Stimulated activated CD4-positive, alpha-beta T cell treated with anti-CD3 and anti-CD28 coated beads, Interleukin-2, amount 100 ng/mL, for 24 hours (primary cell): Measurements from ENCODE around the gene DNAJC18.
"Not testable (repeated sequence)": the region's sequence is repeated elsewhere in the genome, so short reads cannot be mapped to it uniquely, and the experiment has no call there.

Source experiments
- DNase-seq, 2 donors: peaks; one replicate each; pipeline ENCODE4 v3.0.0-alpha.2; 2020

DNAJC18 gene

DNA sequence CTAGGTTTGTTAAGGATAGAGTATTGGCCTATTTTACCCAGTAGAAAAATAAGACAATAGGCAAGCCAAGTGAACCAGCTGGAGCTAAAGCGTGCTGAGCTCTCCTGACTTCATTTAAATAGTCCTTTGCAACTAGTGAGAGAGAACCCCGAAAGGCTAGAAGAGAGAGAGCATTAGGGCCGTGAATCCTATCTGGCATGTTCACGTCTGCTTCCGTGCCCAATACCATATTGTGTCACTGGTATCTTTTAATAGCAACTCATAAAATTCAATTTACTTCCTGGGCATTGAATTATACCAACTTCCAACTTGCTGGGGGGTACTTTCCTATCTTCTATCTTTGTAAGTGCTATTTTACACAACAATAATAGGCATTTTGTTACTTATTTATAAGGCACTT is 13.8 kb downstream of the DNAJC18 start:
- DNase-seq = no peak

DNA sequence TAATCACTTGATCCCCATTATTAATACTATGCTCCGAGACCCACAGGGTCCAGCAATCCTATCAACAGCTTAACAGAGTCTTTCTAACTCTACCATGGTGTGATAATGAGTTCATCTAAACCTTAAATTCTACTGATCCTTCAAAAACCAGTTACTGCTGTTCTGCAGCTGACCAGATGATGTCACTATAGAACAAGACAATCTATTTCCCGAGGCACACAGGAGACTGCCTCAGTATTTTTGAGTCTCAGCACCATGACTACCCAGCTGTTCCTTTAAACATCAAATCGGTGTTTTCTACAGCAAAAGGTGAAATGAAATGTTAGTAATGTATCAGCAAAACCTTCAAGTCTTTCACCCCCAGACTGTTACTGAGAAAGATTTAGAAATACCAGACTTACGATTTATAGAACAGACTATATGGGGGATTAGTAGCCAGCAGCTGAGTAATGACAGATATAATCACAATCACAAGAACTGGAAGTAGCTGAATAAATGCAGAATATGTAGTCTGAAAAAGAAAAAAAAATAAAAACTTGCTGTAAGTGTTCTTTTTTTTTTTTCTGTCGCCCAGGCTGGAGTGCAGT is 16.9 kb downstream of the DNAJC18 start:
- peak in 1 of 2 donors; percentile 58 for DNase-seq

DNA sequence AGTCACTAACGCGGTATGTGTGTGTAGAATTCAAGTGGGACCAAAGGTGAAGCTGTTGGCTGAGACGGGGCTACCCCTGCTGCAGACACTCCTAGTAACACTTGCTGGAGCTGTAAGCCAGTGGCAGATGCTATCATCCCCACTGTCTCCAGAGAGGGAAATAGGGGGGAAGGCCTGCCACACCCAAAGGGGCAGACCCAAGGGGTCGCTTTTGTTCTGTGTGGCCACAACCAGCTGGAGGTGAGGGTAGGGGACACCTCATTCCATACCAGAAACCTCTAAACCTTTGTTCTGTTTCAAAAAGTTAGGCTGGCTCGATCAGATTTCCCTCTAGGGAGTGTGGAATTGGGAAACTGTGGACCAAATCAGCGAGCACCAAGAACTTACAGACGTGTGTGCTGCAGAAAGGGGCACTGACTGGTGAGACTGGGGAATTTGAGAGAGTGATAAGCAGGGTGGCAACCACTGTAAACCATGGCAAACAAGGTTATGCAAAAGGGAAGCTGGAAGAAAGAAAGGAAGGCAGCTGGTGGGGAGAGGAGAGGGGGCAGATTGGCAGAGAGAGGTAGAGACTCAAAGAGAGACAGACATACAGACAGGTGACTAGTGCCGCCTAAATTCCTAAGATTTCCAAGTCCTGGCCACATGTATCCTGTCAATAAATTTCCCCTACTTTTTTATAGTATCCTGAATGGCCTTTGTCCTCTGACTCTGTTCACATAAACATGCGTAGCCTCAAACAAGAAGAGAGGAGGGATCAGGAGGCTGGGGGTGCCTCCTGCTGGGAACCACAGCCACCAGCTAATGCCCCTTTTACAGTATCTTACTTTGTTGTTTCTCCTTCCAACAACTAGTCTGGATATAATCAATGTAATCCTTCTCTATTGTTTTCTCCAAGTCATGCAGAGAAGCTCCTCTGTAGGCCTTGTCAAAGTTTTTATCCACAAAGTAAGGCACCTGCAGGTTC is 19.8 kb downstream of the DNAJC18 start:
- no peak for DNase-seq

DNA sequence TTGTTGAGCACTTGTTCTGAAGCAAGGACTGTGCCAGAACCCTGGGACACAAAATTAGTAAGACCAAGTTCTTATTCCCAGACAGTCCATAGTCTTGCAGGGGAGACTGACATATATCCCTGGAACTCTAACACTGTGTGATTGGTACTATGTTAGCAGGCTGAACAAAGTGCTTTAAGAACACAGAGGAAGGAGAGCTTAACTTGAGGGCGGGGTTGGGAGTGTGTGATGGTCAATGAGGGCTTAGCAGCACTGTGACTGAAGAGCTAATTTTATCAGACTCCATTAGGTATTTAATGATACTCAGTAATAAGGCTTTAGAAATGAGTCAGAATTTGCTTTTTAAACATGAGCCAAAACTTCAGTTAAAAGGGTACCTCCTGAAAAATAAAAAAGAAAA is 20.5 kb downstream of the DNAJC18 start:
- DNase-seq = no peak

DNA sequence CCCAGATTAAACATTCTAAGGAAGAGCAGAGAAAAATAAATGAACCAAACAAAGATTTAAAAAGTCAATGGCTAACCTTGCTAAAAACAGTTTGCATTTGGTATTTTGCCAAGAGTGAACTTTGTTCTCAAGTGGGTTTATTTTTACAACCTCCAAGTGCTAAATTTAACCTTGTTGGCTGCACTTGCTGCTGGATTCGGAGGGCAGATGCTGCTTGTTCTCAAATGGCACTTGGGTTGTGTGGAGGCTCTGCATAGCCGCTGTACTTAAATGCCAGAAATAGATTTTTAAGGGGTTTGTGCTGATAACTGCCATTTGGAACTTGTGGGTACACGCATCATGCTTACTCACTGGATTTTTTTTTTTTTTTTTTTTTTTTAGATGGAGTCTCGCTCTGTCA is 22.1 kb downstream of the DNAJC18 start:
- DNase-seq = no peak

DNA sequence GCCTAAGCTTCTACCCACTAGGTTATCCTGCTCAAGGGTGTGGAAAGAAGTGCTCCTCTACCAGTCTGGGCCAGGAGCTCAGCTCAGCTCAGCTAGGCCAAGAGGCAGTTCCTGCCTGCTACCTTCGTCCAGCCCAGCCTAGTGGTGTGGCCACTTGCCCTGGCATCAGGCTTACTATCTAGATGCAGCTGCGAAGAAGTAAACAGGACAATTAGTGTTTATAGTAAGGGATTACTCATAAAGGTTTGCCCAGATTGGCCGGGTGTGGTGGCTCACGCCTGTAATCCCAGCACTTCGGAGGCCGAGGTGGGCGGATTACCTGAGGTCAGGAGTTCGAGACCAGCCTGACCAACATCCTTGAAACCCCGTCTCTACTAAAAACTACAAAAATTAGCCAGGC is 22.7 kb downstream of the DNAJC18 start:
- no peak for DNase-seq

DNA sequence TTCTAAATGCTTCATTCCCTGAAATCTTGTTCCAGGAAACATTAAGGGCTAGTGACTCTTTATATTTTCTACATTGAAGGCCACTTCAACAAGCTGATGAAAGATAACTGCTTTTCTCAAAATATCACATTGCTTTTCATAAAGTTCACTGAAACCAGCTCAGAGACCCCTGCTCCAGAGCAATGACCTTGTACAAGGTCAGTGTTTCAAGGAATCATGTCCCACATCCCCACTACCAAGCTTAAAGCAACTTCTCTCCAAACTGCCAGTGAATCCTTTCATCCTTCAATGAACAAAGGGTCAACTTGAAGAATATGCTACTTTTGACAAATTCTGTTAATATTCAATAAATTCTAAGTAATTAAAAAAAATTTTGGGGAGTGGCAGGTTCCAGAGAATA is 23.5 kb downstream of the DNAJC18 start:
- DNase-seq = no peak

DNA sequence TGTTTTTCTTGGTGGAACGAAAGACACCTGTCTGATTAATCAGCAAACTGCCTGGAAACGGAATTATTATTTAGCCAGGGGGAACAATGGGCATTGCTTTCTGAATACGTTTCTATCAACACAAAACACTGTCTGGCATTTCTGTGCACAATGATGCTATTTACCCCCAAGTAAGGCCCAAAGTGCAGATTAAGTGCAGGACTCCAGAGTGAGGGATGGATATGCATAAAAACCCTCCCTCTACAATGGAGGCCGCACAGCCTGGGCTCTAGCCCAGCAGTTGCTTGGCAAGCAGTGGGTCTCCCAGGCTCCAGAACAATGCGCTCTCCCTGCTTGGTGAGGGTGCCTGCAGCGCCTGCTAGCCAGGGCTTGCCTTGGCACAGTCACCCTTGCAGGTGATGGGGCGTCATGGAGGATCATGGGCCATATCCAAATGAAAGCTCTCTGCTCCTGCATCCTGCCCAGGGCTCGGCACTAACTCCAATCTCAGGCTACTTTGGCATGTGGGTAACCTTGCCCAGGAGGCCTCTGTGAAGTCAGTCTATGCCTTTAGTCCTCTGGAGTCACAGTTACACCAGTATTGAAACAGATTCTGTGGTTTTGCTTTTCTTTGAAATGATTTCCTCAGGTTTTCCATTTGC is 24.0 kb downstream of the DNAJC18 start:
- no peak for DNase-seq

DNA sequence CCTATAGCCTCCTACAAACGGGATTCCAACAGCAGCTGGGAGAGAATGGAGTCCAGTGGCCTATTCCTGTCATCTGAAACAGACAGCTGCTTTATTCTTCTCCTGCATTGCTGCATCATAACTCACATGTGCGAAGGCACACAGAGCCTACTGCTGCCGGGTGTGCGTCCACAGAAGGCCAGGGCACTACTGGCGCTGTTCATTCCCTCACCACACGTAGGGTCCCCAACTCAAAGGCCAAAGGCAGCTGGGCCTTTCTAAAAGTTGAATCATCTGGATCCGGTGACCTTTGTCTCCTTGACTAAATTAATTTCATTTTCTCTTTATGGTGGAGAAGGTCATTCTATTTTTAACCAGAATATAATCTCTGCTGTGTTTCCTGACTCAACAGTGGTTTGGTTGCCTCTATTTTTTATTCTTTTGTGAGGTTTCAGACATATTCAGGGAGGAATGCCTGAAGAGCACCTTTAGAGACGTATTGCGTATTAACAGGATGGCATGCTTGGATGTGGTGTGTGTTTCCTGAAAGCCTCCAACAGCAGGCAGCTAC is 24.7 kb downstream of the DNAJC18 start:
- DNase-seq = no peak

DNA sequence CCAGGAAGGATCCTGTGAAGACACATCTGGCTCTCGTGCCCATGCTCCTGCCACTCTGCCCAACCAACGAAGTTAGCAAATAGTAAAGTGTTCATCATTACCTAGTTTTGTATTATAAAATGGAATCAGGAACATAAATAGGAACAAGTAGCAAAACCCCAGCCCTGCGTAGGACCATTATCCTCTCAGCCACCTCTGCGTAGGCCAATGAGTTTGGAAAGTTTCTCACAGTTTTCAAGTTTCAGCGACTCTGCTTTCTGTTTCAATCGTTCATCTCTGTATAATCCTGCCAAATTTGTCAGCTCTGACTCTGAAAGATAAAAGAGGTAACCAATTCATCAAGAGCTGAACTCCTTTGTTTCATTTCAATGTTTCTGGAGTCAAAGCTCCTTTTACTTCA is 25.4 kb downstream of the DNAJC18 start:
- DNase-seq = no peak

DNA sequence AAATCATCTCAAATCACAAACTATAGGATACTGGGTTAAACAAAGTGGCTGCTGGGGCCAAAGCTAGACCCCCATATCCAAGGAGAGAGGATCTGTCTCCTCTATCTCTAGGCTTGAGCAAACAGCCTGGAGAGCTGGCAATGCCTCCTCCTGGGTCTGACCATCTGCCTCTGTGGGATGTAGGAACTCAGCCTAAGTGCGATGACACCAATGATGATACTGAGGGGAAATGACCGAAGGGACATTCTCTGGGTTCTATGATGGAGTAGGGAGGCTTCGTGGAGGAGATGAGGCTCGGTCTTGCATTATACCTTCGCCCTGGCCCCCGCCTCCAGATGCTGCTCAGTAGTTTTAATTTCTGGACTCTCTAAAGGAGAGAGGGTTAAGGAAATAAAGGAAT is 26.2 kb downstream of the DNAJC18 start:
- no peak for DNase-seq

DNA sequence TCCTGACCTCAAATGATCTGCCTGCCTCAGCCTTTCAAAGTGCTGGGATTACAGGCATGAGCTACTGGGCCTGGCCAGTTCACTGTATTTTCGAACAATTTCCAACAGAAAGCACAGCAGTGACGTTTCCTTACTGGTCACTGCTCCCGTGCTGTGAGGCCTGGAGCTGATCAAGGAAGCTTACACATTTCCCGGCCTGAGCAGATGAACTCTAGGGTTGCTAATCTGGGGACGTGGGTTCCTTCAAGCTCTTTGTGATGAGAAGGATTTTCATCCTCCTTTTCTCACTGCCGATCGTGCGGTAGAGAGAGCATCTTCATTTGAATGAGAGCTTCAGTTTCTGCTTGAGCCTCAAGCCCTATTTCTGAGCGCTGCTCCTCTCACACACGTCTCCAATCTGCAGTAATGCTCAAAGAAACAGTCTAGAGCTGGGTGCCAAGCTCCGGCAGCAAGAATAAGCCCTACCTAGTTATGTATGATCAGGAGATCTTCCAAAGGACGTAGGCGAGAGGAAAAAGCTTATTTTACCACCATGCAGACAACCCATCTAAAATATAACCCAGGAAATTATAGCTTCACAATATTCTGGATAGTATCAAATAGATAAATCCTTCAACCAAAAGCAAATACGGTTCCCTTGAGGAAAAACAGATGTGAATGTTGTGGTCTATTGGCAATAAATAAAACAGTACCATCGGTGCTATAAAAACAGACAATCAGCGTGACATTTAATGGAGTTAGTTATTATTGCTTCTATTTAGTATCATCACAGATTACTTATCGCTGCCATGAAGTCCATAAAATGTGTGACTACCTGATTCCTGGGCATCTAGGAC is 28.1 kb downstream of the DNAJC18 start:
- DNase-seq = no peak

DNA sequence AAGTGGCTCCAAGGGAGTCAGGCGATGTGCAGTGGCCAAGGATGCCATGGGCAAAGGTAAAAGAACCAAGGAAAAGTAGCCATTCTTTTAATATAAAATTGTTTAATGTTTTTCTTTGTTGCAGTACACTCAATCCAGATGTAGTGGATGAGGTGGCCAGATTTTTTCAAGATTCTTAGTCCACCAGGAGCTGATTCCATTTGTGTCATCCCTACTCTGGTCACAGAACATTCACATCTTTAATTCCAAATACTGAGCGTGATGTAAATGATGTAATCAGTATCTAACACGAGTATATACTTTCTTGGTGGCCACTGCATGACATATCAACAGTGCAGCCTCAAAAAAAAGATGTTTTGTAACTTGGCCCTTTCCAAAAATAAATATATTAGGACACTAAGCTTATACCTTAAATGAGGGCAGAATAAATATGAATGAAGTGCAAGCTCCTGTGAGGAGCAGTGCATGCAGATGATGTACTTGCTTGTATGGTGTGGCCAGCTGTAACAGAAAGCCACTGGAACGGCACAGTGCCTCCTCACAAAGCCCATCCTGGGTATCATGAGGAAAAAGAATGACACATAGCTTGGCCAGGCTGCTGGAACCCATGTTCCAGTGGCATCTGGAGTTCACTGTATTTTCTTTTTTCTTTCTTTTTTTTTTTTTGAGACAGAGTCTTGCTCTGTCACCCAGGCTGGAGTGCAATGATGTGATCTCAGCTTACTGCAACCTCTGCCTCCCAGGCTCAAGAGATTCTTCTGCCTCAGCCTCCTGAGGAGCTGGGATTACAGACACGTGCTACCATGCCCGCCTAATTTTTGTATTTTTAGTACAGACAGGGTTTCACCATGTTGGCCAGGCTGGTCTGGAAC is 29.0 kb downstream of the DNAJC18 start:
- no peak for DNase-seq

DNA sequence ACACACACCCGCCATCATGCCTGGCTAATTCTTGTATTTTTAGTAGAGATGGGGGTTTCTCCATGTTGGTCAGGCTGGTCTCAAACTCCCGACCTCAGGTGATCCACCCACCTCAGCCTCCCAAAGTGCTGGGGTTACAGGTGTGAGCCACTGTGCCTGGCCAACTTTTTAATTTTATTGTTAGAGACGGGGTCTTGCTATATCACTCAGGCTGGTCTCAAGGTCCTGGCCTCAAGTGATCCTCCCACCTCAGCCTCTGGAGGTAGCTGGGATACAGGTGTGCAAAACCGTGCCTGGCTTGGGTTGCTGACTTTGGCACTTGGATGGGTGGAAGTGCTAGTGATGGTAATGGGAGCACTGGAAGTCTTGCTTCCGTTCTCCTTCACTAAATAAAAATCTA is 30.2 kb downstream of the DNAJC18 start:
- DNase-seq = not testable (repeated sequence)

DNA sequence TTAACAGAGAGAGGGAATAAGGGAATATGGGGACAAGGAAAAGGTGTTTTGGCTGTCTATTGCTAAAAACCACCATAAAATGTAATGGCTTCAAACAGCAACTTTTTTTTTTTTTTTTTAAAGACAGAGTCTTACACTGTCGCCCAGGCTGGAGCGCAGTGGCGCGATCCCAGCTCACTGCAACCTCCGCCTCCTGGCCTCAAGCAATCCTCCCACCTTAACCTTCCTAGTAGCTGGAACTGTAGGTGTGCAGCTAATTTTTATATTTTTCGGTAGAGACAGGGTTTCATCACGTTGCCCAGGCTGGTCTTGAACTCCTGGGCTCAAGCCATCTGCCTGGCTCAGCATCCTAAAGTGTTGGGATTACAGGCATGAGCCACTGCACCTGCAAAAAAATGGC is 31.1 kb downstream of the DNAJC18 start:
- DNase-seq = no peak

DNA sequence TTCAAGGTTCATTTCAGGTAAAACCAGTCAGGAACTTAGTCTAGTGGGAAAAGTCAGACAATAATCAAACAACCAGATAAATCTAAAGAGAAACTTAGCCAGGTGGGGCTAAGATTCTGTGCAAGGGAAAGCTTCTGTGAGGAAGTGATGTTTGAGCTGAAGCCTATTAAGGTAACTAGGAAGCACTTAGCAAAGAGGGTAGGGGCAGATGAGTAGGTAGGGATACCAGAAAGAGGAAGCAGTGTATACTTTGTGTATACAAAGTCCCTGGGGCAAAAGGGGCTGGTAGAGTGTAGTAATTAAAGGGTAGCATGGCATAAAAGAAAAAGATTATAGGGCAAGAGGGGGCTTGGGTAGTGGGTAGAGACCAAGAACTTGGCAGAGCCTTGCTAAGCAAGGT is 31.8 kb downstream of the DNAJC18 start:
- DNase-seq = no peak

DNA sequence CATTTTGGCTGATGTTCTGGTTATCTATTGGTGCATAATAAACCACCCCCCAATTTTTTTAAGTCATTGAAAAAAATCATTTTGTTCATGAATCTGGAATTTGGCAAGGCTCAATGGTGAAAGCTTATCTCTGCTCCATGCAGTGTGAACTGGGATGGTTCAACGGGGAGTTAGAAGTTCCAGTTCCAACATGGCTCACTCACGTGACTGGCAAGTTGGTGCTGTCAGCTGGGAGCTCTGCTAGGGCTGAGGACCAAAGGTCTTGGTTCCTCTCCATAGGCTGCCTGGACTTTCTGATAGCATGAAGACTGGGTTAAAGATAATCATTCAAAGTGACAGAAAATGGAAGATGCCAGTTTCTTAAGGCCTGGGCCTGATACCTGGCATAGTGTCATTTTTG is 32.4 kb downstream of the DNAJC18 start:
- DNase-seq = no peak

DNA sequence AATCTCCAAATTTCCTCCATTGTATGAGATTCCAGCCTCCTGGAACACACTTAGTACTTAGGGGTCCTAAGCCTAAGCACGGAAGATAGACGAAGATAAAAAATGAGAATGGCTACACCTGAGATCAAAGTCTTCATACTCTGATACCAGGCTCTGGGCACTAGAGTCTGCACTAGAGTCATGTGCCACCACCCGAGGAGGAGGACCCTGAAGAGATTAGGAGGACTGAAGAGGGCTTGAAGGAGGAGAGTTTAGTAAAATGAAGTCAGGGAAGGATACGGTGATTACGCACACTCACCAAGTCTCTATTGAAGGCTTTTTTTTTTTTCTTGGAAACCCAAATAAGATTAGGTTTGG is 34.9 kb downstream of the DNAJC18 start:
- no peak for DNase-seq

DNA sequence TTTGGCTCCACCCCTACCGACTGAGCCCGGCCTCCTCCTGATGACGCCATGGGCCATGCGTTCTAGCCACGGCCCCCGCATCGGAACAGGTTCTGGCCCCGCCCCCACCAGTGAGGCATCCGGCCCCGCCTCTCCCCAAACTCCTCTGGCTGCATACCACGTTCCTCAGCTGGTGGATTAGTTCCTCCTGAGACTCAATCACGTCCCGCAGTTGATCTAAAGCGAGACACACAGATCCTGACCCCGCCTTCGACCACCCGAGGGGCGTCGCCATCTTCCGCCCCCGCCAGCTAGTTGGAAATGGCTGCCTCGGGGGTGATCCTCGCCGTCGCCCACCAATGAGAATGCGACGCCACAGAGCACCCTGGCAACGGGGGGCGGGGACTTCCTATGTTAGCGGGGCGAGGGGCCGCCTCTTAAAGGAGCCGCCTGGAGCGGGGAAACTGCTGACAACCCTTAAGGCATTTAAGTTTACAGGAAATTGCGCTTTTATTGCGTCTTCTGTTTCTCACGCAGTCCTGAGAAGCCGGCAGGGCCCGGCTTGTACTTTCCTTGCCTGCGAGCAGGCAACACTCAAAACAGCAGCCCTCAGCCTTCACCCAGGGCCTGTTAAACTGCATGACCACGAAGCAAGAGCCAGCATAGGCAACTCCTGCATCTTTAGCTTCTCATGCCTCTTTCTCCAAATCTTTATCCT is 35.4 kb downstream of the DNAJC18 start, which contains the start of gene SPATA24:
Gene SPATA24 (minus strand): TSS at position 303 of the 697 bp plus-strand sequence. CDS start 29 bp downstream, at position 274.
- peak; percentile 99 for DNase-seq

DNA sequence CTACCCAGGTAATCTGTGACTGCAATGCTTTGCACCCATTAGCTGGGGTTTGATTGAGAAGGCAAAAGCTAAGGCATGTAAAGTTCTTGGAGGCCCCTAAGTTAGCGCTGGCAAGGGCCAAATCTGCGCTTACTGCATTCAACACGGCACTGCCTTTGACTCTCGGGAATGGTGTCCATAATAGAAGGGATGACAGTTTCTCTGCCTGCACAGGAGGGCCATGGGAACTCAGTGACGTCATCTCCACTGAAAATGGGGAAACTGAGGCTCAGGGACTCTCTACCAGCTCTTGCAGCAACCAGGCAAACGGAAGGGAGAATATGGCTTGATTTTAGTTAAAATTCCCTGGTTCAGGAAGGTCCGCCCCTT is 35.9 kb downstream of the DNAJC18 start:
- no peak for DNase-seq

DNA sequence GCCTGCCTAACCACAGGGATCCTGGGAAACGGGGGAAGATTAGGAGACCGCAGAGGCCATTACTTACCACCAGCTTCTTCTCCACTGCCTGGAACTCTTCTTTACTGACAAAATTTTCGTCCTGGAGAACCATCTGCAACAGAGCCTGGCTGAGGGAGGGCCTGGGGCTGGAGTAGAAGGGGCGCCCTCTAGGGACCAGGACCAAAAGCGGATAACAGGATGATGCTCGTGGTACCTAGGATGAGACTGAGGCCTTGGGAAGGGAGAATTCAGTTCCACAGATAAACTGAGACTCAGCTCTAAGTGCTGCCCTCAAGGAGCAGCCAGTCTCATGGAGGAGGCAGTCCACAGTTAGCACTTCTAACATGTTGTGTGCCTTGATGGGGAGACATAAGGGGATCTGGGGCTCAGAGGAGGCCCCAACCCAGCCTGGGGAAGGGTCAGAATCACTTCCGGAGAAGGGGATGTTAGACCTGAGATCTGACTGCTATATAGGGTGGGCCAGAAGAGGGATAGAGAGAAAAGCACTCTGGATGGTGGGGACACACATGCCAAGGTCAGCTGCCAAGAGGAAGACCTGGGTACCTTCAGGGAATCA is 36.7 kb downstream of the DNAJC18 start:
- DNase-seq = no peak
